Measurements from ENCODE around the gene MRPL52.

DNA sequence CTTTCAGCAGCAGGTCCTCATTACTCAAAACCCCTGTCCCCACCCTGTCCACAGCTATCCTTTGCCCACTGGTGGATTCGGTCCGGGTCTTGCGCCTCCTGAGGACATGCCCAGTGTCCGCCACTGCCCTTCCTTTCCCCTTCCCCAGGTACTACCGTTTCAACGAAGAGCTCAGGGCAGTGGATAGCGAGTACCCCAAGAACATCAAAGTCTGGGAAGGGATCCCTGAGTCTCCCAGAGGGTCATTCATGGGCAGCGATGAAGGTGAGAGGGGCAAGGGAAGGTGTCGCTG lies 15.4 kb downstream of the MRPL52 start:
- TF ChIP-seq POLR2A (IDR thresholded peaks at IDR 0.05) = no peak
- TF ChIP-seq, protein P1, sequence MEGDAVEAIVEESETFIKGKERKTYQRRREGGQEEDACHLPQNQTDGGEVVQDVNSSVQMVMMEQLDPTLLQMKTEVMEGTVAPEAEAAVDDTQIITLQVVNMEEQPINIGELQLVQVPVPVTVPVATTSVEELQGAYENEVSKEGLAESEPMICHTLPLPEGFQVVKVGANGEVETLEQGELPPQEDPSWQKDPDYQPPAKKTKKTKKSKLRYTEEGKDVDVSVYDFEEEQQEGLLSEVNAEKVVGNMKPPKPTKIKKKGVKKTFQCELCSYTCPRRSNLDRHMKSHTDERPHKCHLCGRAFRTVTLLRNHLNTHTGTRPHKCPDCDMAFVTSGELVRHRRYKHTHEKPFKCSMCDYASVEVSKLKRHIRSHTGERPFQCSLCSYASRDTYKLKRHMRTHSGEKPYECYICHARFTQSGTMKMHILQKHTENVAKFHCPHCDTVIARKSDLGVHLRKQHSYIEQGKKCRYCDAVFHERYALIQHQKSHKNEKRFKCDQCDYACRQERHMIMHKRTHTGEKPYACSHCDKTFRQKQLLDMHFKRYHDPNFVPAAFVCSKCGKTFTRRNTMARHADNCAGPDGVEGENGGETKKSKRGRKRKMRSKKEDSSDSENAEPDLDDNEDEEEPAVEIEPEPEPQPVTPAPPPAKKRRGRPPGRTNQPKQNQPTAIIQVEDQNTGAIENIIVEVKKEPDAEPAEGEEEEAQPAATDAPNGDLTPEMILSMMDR (IDR thresholded peaks at IDR 0.05) = no peak

All from adrenal gland (tissue), 5 donors.